H7 (cell line): Measurements from ENCODE around the gene TBX4. TPM values are rescaled to one million over a fixed set of nuclear protein-coding genes. Genes with fewer than 3 reads are reported as not detected.

Experiments
- DNase-seq: peaks from one replicate; pipeline ENCODE4 v3.0.0; 2012
- H3K27me3 ChIP-seq: 2 replicates; pipeline ENCODE4 v1.6.0; 2011; ENCODE audit warnings: mild to moderate bottlenecking, low read length; ENCODE audit not compliant: control insufficient read depth, insufficient read depth
- H3K36me3 ChIP-seq: replicated peaks from 2 replicates; pipeline ENCODE4 v1.5.1; 2011; ENCODE audit warnings: low read length; ENCODE audit not compliant: control insufficient read depth, insufficient read depth
- H3K4me3 ChIP-seq: 2 replicates; pipeline ENCODE4 v1.5.1; 2011; ENCODE audit warnings: low read depth, mild to moderate bottlenecking, control low read depth, low read length, moderate library complexity; ENCODE audit not compliant: insufficient read depth
- total RNA-seq: library from RNA; depleted of rRNA; stranded (reverse); fragments of >200 nt; shearing (Covaris generic); gene quantifications from 2 replicates; pipeline ENCODE4 v1.2.3, GENCODE V29; 2014

The TBX4 gene
- total RNA-seq, 1 experiment from 2014 or later, result not detected

GRCh38 chr17:61460796-61461585 lies 8.8 kb downstream of the TBX4 start:
- Histone ChIP-seq H3K27me3 (peaks cover 99% of the 10 kb centered on the region), H3K36me3 (no peaks in the 10 kb centered on the region), H3K4me3 (no peak overlapping the region)
- no peak for DNase-seq

- Histone ChIP-seq H3K36me3 (no peaks in the 10 kb centered on the region), H3K4me3 (no peak overlapping the region), H3K27me3 (peaks cover 99% of the 10 kb centered on the region)
- peak; percentile 69 for DNase-seq
Measured at GRCh38 chr17:61461586-61461966, 9.4 kb downstream of the TBX4 start.

- Histone ChIP-seq H3K27me3 (peaks cover 96% of the 10 kb centered on the region), H3K36me3 (no peaks in the 10 kb centered on the region)
- peak; percentile 77 for DNase-seq
Measured at GRCh38 chr17:61461967-61462718, 9.9 kb downstream of the TBX4 start.

GRCh38 chr17:61462719-61463315 lies 10.6 kb downstream of the TBX4 start:
- H3K36me3 ChIP-seq, result no peaks in the 10 kb centered on the region
- no peak overlapping the region for H3K4me3 ChIP-seq
- no peak for DNase-seq
- H3K27me3 ChIP-seq, result peaks cover 91% of the 10 kb centered on the region

More at GRCh38 chr17:61461967-61462718, 9.9 kb downstream of the TBX4 start:
- H3K4me3 ChIP-seq, result peak overlapping the region; percentile 22

GRCh38 chr17:61463316-61464129 lies 11.3 kb downstream of the TBX4 start:
- peak; percentile 80 for DNase-seq
- peaks cover 90% of the 10 kb centered on the region for H3K27me3 ChIP-seq
- no peaks in the 10 kb centered on the region for H3K36me3 ChIP-seq
- no peak overlapping the region for H3K4me3 ChIP-seq

- Histone ChIP-seq H3K27me3 (peaks cover 87% of the 10 kb centered on the region), H3K36me3 (no peaks in the 10 kb centered on the region), H3K4me3 (no peak overlapping the region)
- no peak for DNase-seq
Measured at GRCh38 chr17:61464130-61464842, 12.1 kb downstream of the TBX4 start.

- Histone ChIP-seq H3K36me3 (no peaks in the 10 kb centered on the region), H3K4me3 (no peak overlapping the region), H3K27me3 (peaks cover 84% of the 10 kb centered on the region)
- DNase-seq, result no peak
Measured at GRCh38 chr17:61464843-61465180, 12.6 kb downstream of the TBX4 start.

GRCh38 chr17:61465550-61466237 lies 13.5 kb downstream of the TBX4 start:
- H3K27me3 ChIP-seq, result peaks cover 75% of the 10 kb centered on the region
- no peaks in the 10 kb centered on the region for H3K36me3 ChIP-seq
- DNase-seq, result no peak
- H3K4me3 ChIP-seq, result no peak overlapping the region

GRCh38 chr17:61466246-61466645 lies 14.0 kb downstream of the TBX4 start:
- H3K4me3 ChIP-seq, result no peak overlapping the region
- no peak for DNase-seq
- H3K27me3 ChIP-seq, result peaks cover 69% of the 10 kb centered on the region
- H3K36me3 ChIP-seq, result no peaks in the 10 kb centered on the region

- DNase-seq, result peak; percentile 81
- H3K36me3 ChIP-seq, result no peaks in the 10 kb centered on the region
- no peak overlapping the region for H3K4me3 ChIP-seq
- peaks cover 55% of the 10 kb centered on the region for H3K27me3 ChIP-seq
Measured at GRCh38 chr17:61467416-61468262, 15.4 kb downstream of the TBX4 start.

- no peak for DNase-seq
- no peaks in the 10 kb centered on the region for H3K36me3 ChIP-seq
- H3K4me3 ChIP-seq, result no peak overlapping the region
- peaks cover 48% of the 10 kb centered on the region for H3K27me3 ChIP-seq
Measured at GRCh38 chr17:61468263-61468907, 16.2 kb downstream of the TBX4 start.

GRCh38 chr17:61469474-61469873 lies 17.3 kb downstream of the TBX4 start:
- no peaks in the 10 kb centered on the region for H3K36me3 ChIP-seq
- no peak for DNase-seq
- H3K4me3 ChIP-seq, result no peak overlapping the region
- H3K27me3 ChIP-seq, result peaks cover 38% of the 10 kb centered on the region
